Lower lobe of right lung (tissue), 2 donors: ENCODE data around the gene YLPM1. TPM values are rescaled to one million over a fixed set of nuclear protein-coding genes. Genes with fewer than 3 reads are reported as not detected.

ENCODE experiments used
- ATAC-seq, 2 donors: fragments of 200-7000 bp; cut with Tn5 transposase; one replicate each; pipeline ENCODE4 v1.9.1; 2020 to 2022; ENCODE audit warnings: mild to moderate bottlenecking in 2 of 2, moderate library complexity in 2 of 2
- DNase-seq: peaks from one replicate; pipeline ENCODE4 v3.0.0-alpha.2; 2020
- H3K27ac ChIP-seq: fragments of 200-600 bp; one replicate; pipeline ENCODE4 v1.8.0; 2022
- H3K27me3 ChIP-seq: fragments of 200-600 bp; one replicate; pipeline ENCODE4 v1.8.0; 2022; ENCODE audit warnings: low read depth
- H3K36me3 ChIP-seq: fragments of 200-600 bp; one replicate; pipeline ENCODE4 v1.8.0; 2022; ENCODE audit warnings: mild to moderate bottlenecking
- H3K4me1 ChIP-seq: fragments of 200-600 bp; one replicate; pipeline ENCODE4 v1.8.0; 2022
- H3K4me3 ChIP-seq: fragments of 200-600 bp; one replicate; pipeline ENCODE4 v1.8.0; 2022; ENCODE audit warnings: mild to moderate bottlenecking
- H3K9me3 ChIP-seq: fragments of 200-600 bp; one replicate; pipeline ENCODE4 v1.8.0; 2022
- CTCF ChIP-seq: fragments of 200-600 bp; IDR thresholded peaks from one replicate; pipeline ENCODE4 v1.8.0; 2022; ENCODE audit warnings: antibody characterized with exemption, mild to moderate bottlenecking
- intact Hi-C: fragments of 100-400 bp; cut with DNase I; formaldehyde crosslinking; loops from one replicate; pipeline ENCODE4 v1.11.0; 2022
- total RNA-seq: library from RNA; stranded (reverse); fragmentation: NEBNext Ultra II Directional; extraction: Animal tissue kit (Norgen Biotek cat#: 25700); gene quantifications from one replicate; pipeline ENCODE4 v1.2.1, GENCODE V29; 2021
- donor health status: DM: no; HTN: yes; CAD: no; lungs with severe emphysema.

Gene YLPM1
- total RNA-seq, 1 donor from 2014 or later: 58.0 TPM

DNA sequence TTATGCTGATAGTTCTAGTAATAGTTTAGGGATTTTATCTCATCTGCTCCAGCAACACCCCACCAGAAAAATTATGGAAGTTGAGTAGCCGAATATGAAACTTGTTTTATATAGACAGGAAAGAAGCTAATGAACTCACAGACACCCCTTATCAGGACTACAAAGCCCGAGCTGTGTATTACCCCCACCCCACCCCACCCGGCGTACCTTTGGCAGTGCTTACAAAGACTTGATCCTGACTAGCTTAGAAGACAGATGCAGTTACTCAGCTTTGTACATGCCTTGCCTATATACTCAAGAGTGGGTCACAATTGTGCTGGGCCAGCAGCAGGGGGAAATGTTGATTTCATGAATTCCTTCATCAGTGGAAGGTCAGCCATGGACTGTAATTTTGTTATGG, 90.5 kb downstream of the YLPM1 start:
- H3K4me1 ChIP-seq: peaks cover 31% of the 10 kb centered on the region
- H3K27me3 ChIP-seq: no peaks in the 10 kb centered on the region
- peak overlapping the region; percentile 51 for H3K27ac ChIP-seq
- intact Hi-C loops: loop anchor here (10.0 kb wide), 1 partner anchor 51 kb away; no protein-coding TSS in a partner anchor
- H3K36me3 ChIP-seq: no peaks in the 10 kb centered on the region
- no peak for TF ChIP-seq CTCF
- H3K4me3 ChIP-seq: no peak overlapping the region
- no peak for DNase-seq
- no peaks in the 10 kb centered on the region for H3K9me3 ChIP-seq
- ATAC-seq: no peak

- Histone ChIP-seq H3K4me1 (peaks cover 31% of the 10 kb centered on the region), H3K4me3 (no peak overlapping the region), H3K9me3 (no peaks in the 10 kb centered on the region), H3K27ac (no peak overlapping the region), H3K27me3 (no peaks in the 10 kb centered on the region), H3K36me3 (no peaks in the 10 kb centered on the region)
- intact Hi-C loops: loop anchor here (10.0 kb wide), 1 partner anchor 50 kb away; no protein-coding TSS in a partner anchor
- no peak for DNase-seq
- TF ChIP-seq CTCF: no peak
- no peak for ATAC-seq
These were observed 91.9 kb downstream of the YLPM1 start for GRCh38 chr14:74855021-74855420.

GRCh38 chr14:74855945-74856344, 92.8 kb downstream of the YLPM1 start:
- ATAC-seq (no peak), DNase-seq (no peak)
- H3K36me3 ChIP-seq: no peaks in the 10 kb centered on the region
- H3K4me3 ChIP-seq: no peak overlapping the region
- no peaks in the 10 kb centered on the region for H3K27me3 ChIP-seq
- no peak overlapping the region for H3K27ac ChIP-seq
- H3K9me3 ChIP-seq: no peaks in the 10 kb centered on the region
- peaks cover 31% of the 10 kb centered on the region for H3K4me1 ChIP-seq
- no peak for TF ChIP-seq CTCF
- intact Hi-C loops: loop anchor here (10.0 kb wide), 1 partner anchor 49 kb away; no protein-coding TSS in a partner anchor

DNA sequence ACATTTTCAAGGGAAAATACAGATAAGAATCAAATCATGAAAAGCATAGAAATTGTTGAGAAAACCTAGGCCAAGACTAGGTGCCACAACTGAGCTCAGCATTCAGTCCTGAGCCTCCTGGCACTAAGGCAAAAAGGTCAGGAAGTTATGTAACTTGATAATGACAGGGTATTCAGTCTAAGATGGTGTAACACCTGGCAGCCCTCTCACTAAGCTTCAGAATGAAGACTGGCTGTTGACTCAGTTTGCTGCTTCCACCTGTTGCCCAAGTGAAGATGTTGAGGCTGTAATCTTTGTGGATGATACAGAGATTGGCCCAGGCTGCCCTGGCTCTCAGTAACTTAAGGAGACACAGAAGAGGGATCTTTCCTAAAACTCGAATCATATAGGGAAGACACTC, 93.2 kb downstream of the YLPM1 start:
- no peak overlapping the region for H3K27ac ChIP-seq
- intact Hi-C loops: loop anchor here (10.0 kb wide), 1 partner anchor 48 kb away; no protein-coding TSS in a partner anchor
- no peak for DNase-seq
- no peak for TF ChIP-seq CTCF
- H3K27me3 ChIP-seq: no peaks in the 10 kb centered on the region
- H3K4me3 ChIP-seq: no peak overlapping the region
- H3K36me3 ChIP-seq: no peaks in the 10 kb centered on the region
- peaks cover 31% of the 10 kb centered on the region for H3K4me1 ChIP-seq
- ATAC-seq: no peak
- H3K9me3 ChIP-seq: no peaks in the 10 kb centered on the region

DNA sequence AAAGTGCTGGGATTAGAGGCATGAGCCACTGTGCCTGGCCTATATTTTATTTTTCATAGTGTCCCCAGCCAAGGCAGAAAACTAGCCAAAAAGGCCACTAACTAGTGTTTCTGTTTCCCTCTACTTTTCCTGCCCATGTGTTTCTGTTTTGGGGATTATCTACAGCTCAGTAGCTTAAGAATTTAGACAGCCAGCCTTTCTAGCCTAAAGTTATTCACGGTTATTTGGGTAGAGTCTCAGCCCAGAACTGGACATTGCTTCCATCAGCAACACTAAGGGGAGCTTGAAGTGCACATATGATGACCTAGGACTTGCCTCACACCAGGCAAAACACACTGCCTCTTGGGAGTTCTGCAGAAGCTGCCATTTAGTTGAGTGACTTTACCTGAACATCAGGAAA, 94.9 kb downstream of the YLPM1 start:
- TF ChIP-seq CTCF: no peak
- intact Hi-C loops: loop anchor here (10.0 kb wide), 1 partner anchor 47 kb away; no protein-coding TSS in a partner anchor
- peaks cover 27% of the 10 kb centered on the region for H3K4me1 ChIP-seq
- ATAC-seq (no peak), DNase-seq (no peak)
- no peaks in the 10 kb centered on the region for H3K27me3 ChIP-seq
- H3K4me3 ChIP-seq: no peak overlapping the region
- H3K36me3 ChIP-seq: no peaks in the 10 kb centered on the region
- H3K27ac ChIP-seq: no peak overlapping the region
- H3K9me3 ChIP-seq: no peaks in the 10 kb centered on the region
